ENCODE results near the gene GHITM.
"Not testable (repeated sequence)": the region's sequence is repeated elsewhere in the genome, so short reads cannot be mapped to it uniquely, and the experiment has no call there.

Gene GHITM

DNA sequence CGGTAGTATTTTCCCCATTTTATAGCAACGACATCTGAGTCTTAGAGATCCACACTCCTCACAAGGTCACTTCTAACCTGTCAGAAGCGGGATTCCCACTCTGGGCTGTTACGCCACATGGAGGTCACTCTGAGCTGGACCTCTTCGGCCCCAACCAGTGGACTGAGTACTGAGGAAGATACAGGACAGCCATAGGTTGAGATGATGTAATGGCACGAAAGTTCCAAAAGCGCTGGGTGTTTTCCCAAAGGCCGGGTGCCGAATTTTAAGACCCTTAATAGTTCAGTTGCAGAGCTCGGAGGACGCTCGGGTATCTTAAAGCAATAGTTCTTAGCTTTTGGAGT is 699 bp downstream of the GHITM start:
- peak in 2 of 56 donors; percentile 23 to 32 for DNase-seq

DNA sequence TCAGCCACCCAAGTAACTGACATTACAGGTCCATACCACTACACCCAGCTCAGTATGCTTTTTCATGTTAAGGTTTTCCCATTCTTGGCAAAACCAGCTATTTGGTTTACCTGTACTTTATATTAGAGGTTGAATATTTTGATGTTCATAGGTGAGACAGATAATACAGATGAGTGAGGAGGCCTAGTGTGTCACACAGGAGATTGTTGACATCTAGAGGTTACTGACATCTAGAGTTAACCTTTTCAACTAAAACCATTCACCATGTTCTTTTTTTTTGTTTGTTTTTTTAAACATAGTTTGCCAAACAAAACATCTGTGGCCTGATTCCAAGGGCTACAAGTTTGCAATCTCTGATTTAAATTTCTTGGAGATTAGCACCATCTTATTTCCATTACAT is 8.0 kb downstream of the GHITM start:
- no peak for DNase-seq

DNA sequence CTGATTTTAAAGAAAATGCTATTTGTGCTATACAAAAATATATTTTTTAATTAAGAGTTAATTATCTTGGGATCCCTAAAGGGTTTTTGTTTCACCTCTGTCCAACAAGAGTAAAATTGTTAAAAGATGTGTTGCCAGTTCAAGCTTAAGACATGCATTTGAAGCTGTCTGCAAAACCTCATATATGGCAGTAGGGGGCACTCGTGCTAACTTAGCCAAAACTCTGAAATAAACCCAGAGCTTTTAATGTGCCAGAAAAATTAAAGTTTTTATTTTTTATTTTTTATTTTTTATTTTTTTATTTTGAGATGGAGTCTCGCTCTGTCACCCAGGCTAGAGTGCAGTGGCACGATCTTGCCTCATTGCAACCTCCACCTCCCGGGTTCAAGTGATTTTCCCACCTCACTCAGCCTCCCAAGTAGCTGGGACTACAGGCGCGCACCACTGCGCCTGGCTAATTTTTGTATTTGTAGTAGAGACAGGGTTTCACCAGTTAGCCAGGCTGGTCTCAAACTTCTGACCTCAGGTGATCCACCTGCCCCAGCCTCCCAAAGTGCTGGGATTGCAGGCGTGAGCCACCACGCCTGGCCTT is 8.8 kb downstream of the GHITM start:
- DNase-seq = peak in 1 of 56 donors; percentile 2

GRCh38 chr10:84149854-84150253 is 10.5 kb downstream of the GHITM start:
- no peak for DNase-seq

DNA sequence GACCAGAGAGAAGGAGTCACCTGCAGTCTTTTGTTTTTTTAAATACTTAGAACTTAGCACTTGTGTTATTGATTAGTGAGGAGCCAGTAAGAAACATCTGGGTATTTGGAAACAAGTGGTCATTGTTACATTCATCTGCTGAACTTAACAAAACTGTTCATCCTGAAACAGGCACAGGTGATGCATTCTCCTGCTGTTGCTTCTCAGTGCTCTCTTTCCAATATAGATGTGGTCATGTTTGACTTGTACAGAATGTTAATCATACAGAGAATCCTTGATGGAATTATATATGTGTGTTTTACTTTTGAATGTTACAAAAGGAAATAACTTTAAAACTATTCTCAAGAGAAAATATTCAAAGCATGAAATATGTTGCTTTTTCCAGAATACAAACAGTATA is 13.5 kb downstream of the GHITM start:
- no peak for DNase-seq

- no peak for DNase-seq
Measured at GRCh38 chr10:84155521-84155920, 16.2 kb downstream of the GHITM start.

GRCh38 chr10:84156009-84156408 is 16.7 kb downstream of the GHITM start:
- DNase-seq = no peak

- peak in 1 of 56 donors; percentile 25 for DNase-seq
Measured at GRCh38 chr10:84156768-84157167, 17.5 kb downstream of the GHITM start.

DNA sequence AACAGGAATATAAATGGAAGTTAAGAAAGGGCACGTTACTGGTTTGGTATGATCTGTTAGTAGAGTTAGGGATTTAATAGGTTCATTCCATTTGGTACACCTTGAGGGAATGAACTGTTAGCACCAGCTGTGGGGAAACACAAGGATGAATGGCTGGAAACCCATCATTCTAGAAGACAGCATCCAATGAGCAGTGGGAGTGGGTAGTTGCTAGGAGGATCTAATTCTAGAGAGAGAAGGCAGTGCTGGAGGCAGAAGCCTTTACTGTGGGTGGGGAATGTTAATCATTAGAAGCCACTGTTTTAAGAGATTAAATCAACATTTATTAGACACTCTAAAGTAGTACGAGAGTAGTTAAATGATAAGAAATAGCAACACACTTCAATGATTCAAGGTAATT is 18.8 kb downstream of the GHITM start:
- DNase-seq = peak in 13 of 56 donors; percentile 8 to 58 (median 41)

DNA sequence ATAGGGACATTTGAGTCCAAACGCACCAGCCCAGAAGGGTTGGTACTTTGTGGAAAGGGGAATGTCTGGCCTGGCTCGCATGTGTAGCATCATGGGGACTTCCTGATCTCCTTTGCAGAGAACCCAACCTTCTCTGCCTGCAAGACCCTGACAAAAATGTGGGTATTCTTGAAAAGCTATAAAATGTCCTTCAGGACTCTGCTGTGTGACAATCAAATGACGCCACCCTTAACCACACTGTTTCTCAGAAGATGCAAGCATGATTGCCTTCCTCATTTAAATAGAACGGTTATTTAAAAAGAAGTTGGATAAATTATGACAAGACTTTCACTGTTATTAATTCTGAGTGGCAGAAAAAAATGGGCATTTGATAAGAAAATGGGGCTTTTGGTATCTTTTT is 19.2 kb downstream of the GHITM start:
- DNase-seq = no peak

GRCh38 chr10:84159076-84159685 is 19.9 kb downstream of the GHITM start:
- peak in 23 of 56 donors; percentile 18 to 67 (median 51) for DNase-seq

DNA sequence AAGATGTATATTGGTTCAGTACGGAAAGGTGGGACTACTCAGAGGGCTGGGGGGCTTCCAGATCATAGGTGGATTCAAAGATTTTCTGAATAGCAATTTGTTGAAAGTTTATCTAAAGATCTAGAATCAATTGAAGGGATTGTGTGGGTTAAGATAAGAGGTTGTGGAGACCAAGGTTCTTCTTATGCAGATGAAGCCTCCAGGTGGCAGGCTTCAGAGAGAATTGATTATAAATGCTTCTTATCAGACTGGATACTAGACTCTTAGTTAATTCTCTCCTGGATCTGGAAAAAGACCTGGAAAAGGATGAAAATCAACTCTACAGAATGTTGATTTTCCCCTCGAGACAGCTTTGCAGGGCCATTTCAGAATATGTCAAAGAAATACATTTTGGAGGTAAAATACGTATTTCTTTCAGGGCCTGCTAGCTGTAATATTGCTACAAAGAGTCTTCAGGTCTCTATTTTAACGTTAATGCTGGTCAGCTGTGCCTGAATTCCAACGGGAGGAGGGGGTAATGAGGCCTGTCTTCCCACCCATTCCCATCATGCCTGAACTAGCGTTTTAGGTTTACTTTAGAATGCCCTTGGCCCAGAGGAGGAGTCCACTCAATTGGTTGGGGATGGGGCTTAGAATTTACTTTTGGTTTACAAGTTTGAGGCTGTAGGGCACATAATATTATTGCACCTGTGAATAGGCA is 21.5 kb downstream of the GHITM start:
- DNase-seq = no peak

GRCh38 chr10:84163996-84164395 is 24.7 kb downstream of the GHITM start:
- DNase-seq = no peak

GRCh38 chr10:84164442-84164841 is 25.1 kb downstream of the GHITM start:
- DNase-seq = no peak

- no peak for DNase-seq
Measured at GRCh38 chr10:84166620-84167288, 27.4 kb downstream of the GHITM start.

DNA sequence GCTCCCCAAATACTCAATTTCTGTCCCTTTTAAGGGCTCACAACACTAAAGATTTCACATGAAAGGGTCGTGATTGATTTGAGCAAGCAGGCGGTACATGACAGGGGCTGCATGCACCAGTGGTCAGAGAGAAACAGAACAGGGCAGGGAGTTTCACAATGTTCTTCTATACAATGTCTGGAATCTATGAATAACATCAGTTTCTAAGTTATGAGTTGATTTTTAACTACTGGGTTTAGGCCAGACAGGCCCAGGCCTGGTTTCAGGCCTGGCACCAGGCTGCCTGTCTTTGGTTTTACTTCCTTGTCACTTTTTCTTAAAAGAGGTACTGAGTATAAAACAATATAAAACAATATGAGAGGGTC is 28.0 kb downstream of the GHITM start:
- not testable (repeated sequence) for DNase-seq

DNA sequence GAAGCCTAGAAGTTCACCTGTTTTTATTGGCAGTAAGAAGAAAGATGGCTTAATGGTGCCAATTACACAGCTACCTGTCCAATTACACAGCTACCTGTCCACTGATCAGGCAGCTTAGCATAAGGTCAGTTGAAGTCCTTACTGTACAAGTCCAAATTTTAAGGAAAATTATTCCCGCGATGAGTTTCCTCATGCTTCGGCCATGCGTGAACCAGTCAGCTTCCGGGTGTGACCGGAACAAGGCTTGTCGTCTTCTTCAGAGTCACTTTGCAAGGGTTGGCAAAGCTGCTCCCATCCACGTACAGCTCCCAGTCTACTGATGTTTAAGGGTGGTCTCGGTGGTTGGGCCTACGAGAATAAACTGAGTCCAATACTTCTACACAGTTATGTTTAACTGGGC is 29.1 kb downstream of the GHITM start:
- DNase-seq = not testable (repeated sequence)

- DNase-seq = not testable (repeated sequence)
Measured at GRCh38 chr10:84171237-84171636, 31.9 kb downstream of the GHITM start.

GRCh38 chr10:84171700-84172466 is 32.6 kb downstream of the GHITM start:
- DNase-seq = not testable (repeated sequence)

DNA sequence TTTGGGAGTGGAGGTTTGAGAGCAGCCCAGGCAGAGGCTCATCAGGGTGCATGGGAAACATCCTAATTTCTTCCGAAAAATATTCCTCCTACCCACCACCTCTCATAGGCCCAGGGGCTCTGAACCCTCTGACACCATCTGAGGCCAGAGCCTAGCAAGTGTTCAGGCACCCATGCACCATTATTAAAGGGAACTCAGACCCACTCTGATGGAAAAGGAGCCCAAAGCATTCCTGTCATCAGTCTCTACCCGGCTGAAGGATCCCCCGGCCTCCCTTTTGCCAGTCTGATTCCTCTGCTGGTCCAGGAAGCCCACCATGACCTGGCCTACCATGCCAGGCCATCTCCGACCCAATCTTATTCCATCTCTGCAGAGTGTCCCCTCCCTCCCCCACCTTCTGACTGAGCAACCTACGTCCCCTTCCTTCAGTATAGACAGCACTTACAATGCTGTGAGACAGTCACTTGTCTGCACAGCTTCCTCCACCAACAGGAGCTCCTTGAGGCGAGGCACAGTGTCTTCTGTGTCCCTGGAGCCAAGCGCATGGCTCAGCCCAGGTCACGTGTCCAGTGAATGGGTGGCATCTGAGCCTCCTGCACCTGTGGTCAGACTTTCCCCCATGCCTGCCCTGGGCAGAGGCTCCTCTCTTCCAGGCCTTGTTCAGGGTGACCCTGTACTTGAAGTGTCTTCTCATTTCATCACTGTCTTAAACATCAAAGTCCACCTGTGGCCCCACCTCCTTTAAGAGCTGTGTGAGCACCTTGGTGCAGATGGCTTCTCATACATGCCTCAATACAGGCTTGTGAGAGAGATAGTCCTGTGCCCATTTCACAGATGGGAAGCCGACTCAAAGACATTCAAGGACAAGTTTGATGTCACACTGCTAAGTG is 33.4 kb downstream of the GHITM start:
- DNase-seq = no peak

DNA sequence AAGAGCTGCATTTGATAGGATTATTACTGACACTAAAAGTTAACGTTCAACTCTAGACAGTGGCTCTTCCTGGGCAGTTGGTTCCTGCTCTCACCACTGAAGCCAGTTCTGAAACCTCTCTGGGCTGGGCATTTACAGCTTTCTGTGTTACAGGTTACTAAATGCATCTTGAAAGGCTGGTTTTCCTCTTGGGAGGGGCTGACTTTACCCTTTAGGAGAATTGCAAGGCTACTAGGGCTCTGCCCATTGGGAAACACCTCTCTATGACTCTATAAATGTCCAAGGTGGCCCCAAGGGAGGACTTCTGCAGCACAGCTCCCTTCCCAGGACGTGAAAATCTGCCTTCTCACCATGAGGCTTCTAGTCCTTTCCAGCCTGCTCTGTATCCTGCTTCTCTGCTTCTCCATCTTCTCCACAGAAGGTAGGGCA is 34.2 kb downstream of the GHITM start, which contains the start of gene GPR15LG:
Gene GPR15LG, plus strand, starts transcription at position 301 of the 429 bp plus-strand sequence. Its CDS starts 51 bp downstream, at position 352.
- DNase-seq = no peak
